Measurements from ENCODE around the gene PATJ. TPM values are rescaled to one million over a fixed set of nuclear protein-coding genes. Genes with fewer than 3 reads are reported as not detected.
"Not testable (repeated sequence)": the region's sequence is repeated elsewhere in the genome, so short reads cannot be mapped to it uniquely, and the experiment has no call there.

PATJ gene
- total and polyA plus RNA-seq, 2 donors (not counting 3 experiments of a cell fraction or from before 2014, with no cell fraction given) = 1.1 to 3.0 TPM

DNA sequence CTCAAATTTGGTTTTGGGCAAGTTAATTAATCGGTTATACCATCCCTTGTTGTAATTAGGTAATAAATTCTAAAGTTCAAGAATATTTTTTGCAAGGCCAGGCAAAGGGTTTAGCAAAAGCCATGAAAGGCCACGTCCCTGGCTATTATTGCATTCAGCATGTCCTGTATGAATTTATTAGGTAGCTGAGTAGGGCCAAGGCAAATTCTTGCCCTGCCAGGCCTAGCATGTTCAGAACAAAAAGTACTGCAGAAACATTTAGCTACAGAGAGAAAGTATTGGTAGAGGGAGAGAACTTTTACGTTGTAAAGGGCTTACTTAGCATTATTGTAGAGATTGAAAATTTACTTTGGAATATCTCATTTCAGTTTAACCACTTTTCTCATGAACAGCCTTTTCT, 94.4 kb downstream of the PATJ start:
- intact Hi-C loops (cut with micrococcal nuclease) = no loop called here
- H3K27ac ChIP-seq (ENCODE audit: insufficient read depth, low read depth, low read length) = no peak overlapping the region
- TF ChIP-seq MYC (IDR thresholded peaks at IDR 0.05; ENCODE audit: low read depth, low read length) (no peak), FOS (IDR thresholded peaks at IDR 0.05; ENCODE audit: borderline replicate concordance, insufficient read depth, low read length) (no peak), EZH2 (IDR thresholded peaks at IDR 0.05; ENCODE audit: borderline replicate concordance, low read depth, low read length, severe bottlenecking) (no peak), POLR2AphosphoS5 (IDR thresholded peaks at IDR 0.05; ENCODE audit: insufficient read depth, low read depth, low read length) (no peak), JUN (IDR thresholded peaks at IDR 0.05; ENCODE audit: borderline replicate concordance, insufficient read depth, insufficient read length, low read depth) (no peak), GATA2 (IDR thresholded peaks at IDR 0.05; ENCODE audit: insufficient read depth, insufficient read length, low read depth, low read length) (no peak), POLR2A (IDR thresholded peaks at IDR 0.05; ENCODE audit: low read depth, low read length) (no peak)
- TF ChIP-seq, protein P1, sequence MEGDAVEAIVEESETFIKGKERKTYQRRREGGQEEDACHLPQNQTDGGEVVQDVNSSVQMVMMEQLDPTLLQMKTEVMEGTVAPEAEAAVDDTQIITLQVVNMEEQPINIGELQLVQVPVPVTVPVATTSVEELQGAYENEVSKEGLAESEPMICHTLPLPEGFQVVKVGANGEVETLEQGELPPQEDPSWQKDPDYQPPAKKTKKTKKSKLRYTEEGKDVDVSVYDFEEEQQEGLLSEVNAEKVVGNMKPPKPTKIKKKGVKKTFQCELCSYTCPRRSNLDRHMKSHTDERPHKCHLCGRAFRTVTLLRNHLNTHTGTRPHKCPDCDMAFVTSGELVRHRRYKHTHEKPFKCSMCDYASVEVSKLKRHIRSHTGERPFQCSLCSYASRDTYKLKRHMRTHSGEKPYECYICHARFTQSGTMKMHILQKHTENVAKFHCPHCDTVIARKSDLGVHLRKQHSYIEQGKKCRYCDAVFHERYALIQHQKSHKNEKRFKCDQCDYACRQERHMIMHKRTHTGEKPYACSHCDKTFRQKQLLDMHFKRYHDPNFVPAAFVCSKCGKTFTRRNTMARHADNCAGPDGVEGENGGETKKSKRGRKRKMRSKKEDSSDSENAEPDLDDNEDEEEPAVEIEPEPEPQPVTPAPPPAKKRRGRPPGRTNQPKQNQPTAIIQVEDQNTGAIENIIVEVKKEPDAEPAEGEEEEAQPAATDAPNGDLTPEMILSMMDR (IDR thresholded peaks at IDR 0.05; ENCODE audit: extremely low read depth in 1 of 2, insufficient read depth in 1 of 2, low read depth in 1 of 2, low read length in 2 of 2) = no peak
- TF ChIP-seq, protein P2, sequence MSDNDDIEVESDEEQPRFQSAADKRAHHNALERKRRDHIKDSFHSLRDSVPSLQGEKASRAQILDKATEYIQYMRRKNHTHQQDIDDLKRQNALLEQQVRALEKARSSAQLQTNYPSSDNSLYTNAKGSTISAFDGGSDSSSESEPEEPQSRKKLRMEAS (IDR thresholded peaks at IDR 0.05; ENCODE audit: insufficient read depth, insufficient read length) = no peak
- no peaks in the 10 kb centered on the region for H3K9me3 ChIP-seq (replicated peaks; ENCODE audit: control insufficient read depth, insufficient read depth, low read length)
- no peaks in the 10 kb centered on the region for H3K27me3 ChIP-seq (ENCODE audit: control insufficient read depth in 2 of 2, insufficient read depth in 2 of 2, low read length in 2 of 2)
- no peaks in the 10 kb centered on the region for H3K9me1 ChIP-seq (replicated peaks; ENCODE audit: control insufficient read depth, extremely low read depth, insufficient read depth, low read length)
- H3K79me2 ChIP-seq (ENCODE audit: control insufficient read depth, insufficient read depth, low read length) = no peaks in the 10 kb centered on the region
- ChIA-PET CTCF (no interaction called here), POLR2A (no interaction called here)
- FAIRE-seq (no peak), DNase-seq (ENCODE audit: low read depth, low spot score) (no peak)
- no peaks in the 10 kb centered on the region for H4K20me1 ChIP-seq (replicated peaks; ENCODE audit: control insufficient read depth, extremely low read depth, insufficient read depth, low read length)
- H2AFZ ChIP-seq (ENCODE audit: low read depth, low read length) = no peak overlapping the region
- no peak overlapping the region for H3K9ac ChIP-seq (replicated peaks; ENCODE audit: extremely low read depth, insufficient read depth, low read length)
- no peak overlapping the region for H3K4me2 ChIP-seq (ENCODE audit: insufficient read depth, low read length)
- peaks cover 22% of the 10 kb centered on the region for H3K4me1 ChIP-seq (ENCODE audit: control insufficient read depth, extremely low read depth, insufficient read depth, low read length)
- H3K36me3 ChIP-seq (ENCODE audit: control insufficient read depth in 2 of 2, extremely low read depth in 1 of 2, insufficient read depth in 2 of 2, low read length in 2 of 2) = no peaks in the 10 kb centered on the region
- dilution Hi-C loops (cut with MboI; ENCODE audit: extremely low pct_ligation_motif_present, low sequenced_read_pairs) = no loop called here
- BruUV-seq (replicated peaks) = no TSS peak
- no peak overlapping the region for H3K4me3 ChIP-seq (replicated peaks in 1 of 3; ENCODE audit: insufficient read depth in 1 of 3, low read depth in 1 of 3, low read length in 3 of 3)

DNA sequence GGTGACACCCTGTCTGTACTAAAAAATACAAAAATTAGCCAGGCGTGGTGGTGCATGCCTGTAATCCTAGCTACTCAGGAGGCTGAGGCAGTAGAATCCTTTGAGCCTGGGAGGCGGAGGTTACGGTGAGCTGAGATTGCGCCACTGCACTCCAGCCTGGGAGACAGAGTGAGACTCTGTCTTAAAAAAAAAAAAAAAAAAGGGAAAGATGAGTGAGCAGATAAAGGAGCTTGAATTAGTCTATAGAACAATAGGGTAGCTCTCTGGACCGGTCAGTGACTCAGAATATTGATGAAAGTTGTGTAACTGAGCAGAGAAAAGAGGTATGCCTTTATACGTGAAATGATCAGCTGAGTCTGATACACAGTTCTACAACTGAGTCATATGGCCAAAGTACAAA, 95.3 kb downstream of the PATJ start:
- H3K9me3 ChIP-seq (replicated peaks; ENCODE audit: control insufficient read depth, insufficient read depth, low read length); H3K4me3 ChIP-seq (replicated peaks in 1 of 3; ENCODE audit: insufficient read depth in 1 of 3, low read depth in 1 of 3, low read length in 3 of 3); FAIRE-seq; H3K36me3 ChIP-seq (ENCODE audit: control insufficient read depth in 2 of 2, extremely low read depth in 1 of 2, insufficient read depth in 2 of 2, low read length in 2 of 2); H3K27ac ChIP-seq (ENCODE audit: insufficient read depth, low read depth, low read length); H3K79me2 ChIP-seq (ENCODE audit: control insufficient read depth, insufficient read depth, low read length); H2AFZ ChIP-seq (ENCODE audit: low read depth, low read length); H4K20me1 ChIP-seq (replicated peaks; ENCODE audit: control insufficient read depth, extremely low read depth, insufficient read depth, low read length); H3K27me3 ChIP-seq (ENCODE audit: control insufficient read depth in 2 of 2, insufficient read depth in 2 of 2, low read length in 2 of 2); H3K9me1 ChIP-seq (replicated peaks; ENCODE audit: control insufficient read depth, extremely low read depth, insufficient read depth, low read length); BruUV-seq (replicated peaks); H3K9ac ChIP-seq (replicated peaks; ENCODE audit: extremely low read depth, insufficient read depth, low read length); DNase-seq (ENCODE audit: low read depth, low spot score); dilution Hi-C loops (cut with MboI; ENCODE audit: extremely low pct_ligation_motif_present, low sequenced_read_pairs); H3K4me2 ChIP-seq (ENCODE audit: insufficient read depth, low read length): not testable (repeated sequence)
- H3K4me1 ChIP-seq (ENCODE audit: control insufficient read depth, extremely low read depth, insufficient read depth, low read length) = peaks cover 22% of the 10 kb centered on the region
- POLR2A ChIA-PET = interaction anchor here (0.6 kb wide), 1 partner anchor 233 kb away, joined by 4 read pairs; no protein-coding TSS in a partner anchor
- CTCF ChIA-PET = interaction anchor here (0.6 to 1.3 kb wide), 4 partner anchors 15 to 788 kb away, joined by 3 to 7 read pairs (median 3); no protein-coding TSS in a partner anchor
- intact Hi-C loops (cut with micrococcal nuclease) = loop anchor here (2.0 kb wide), 1 partner anchor 231 kb away; no protein-coding TSS in a partner anchor

Measured in endothelial cell of umbilical vein (primary cell).